Astrocyte of the cerebellum (primary cell): ENCODE data around the gene FAM210B.

Experiments
- DNase-seq: peaks from one replicate; pipeline ENCODE4 v3.0.0-alpha.2; 2011; ENCODE audit warnings: low read depth
- H3K4me3 ChIP-seq: 2 replicates; pipeline ENCODE4 v1.5.1; 2011; ENCODE audit warnings: mild to moderate bottlenecking, low read depth, low read length, moderate library complexity
- CTCF ChIP-seq: IDR thresholded peaks from 2 replicates; pipeline ENCODE4 v1.5.1; 2012; ENCODE audit warnings: low read length, low read depth, moderate library complexity, mild to moderate bottlenecking; ENCODE audit errors: missing control alignments
- in situ Hi-C: cut with HindIII; loops from 2 replicates; pipeline ENCODE4 v1.10.0; 2017; ENCODE audit warnings: low sequenced_read_pairs

Gene FAM210B

DNA sequence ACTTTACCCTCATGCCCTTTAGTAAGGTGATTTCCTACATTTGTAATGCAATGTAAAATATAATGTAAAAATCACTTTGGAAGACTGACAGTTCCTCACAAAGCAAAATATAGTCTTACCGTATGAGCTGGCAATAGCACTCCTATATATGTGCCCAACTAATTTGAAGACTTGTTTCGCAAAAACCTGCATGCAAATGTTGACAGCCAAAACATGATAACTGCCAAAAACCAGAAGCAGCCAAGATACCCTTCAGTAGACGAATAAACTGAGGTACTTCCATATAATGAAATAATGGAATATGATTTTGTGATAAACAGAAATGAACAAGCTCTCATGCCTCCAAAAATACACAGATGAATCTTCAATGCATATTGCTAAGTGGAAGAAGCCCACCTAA, 19.6 kb downstream of the FAM210B start:
- H3K4me3 ChIP-seq = no peak overlapping the region
- DNase-seq = no peak
- no peak for TF ChIP-seq CTCF
- in situ Hi-C loops = no loop called here

DNA sequence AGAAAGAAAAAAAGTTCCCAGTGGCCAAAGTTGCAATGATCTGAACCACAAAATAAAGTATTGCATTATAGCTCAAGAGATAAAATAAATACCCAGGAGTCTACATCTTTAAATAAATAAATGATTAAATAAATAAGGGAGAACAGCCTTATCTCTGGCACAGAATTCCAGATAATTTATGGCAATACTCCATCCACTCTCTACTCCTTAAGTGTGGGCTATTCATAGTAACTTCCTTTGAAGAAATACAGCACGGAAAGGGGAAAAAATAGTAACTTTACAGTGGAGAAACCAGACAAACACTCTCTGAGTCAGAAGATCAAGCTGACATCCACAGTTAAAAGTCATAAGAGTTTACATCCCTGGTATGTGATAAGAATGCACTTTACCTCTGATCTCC, 21.6 kb downstream of the FAM210B start:
- H3K4me3 ChIP-seq = no peak overlapping the region
- no peak for TF ChIP-seq CTCF
- in situ Hi-C loops = no loop called here
- DNase-seq = no peak

GRCh38 chr20:56381501-56381900, 22.7 kb downstream of the FAM210B start:
- no peak overlapping the region for H3K4me3 ChIP-seq
- no peak for DNase-seq
- in situ Hi-C loops = no loop called here
- TF ChIP-seq CTCF = no peak

DNA sequence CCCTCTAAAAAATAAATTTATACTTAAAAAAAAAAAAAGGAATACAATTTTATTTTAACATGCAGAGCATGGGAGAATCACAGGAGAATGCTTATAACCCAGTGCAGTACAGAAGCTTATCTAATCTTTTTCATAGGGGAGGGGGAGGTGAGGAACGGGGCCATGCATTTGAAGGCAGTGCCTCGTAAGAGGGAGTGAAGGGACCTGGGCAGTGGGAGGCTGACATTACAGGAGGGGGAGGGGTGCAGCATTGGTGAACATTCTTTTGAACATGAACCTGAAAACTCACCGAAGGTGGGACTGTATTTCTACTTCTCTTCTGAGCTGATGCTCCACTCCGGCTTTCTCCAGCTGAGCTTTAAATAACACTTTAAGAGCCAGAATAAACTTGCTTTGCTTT, 23.9 kb downstream of the FAM210B start:
- in situ Hi-C loops = no loop called here
- no peak for DNase-seq
- no peak for TF ChIP-seq CTCF
- H3K4me3 ChIP-seq = no peak overlapping the region

GRCh38 chr20:56383334-56383733, 24.6 kb downstream of the FAM210B start:
- no peak overlapping the region for H3K4me3 ChIP-seq
- in situ Hi-C loops = no loop called here
- no peak for DNase-seq
- no peak for TF ChIP-seq CTCF

GRCh38 chr20:56385130-56385529, 26.4 kb downstream of the FAM210B start:
- in situ Hi-C loops = no loop called here
- H3K4me3 ChIP-seq = no peak overlapping the region
- no peak for DNase-seq
- no peak for TF ChIP-seq CTCF

DNA sequence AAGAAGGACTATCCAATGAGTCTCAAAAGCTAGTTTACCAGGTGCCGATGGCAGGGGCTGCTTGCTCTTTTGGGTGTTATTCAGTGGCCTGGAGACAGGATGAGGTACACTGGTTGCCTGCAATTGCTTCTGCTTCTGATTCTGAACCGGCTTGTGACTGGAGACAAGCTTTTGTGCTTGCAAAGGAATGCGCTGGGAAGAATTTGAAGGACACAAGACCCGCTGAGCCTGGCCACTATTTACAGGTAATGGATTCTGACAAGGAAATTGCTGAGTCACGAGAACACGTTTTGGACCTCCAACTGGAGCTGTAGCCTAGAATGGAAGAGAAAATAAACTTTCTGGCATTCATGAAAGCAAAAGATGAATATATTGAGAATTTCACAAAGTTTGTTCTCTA, 27.4 kb downstream of the FAM210B start:
- no peak for DNase-seq
- H3K4me3 ChIP-seq = no peak overlapping the region
- in situ Hi-C loops = no loop called here
- no peak for TF ChIP-seq CTCF
